Ectodermal cell (in vitro differentiated cells): ENCODE results near the gene COX10. TPM values are rescaled to one million over a fixed set of nuclear protein-coding genes. Genes with fewer than 3 reads are reported as not detected.
A peak's percentile ranks its signal among the peaks of the same experiment; 100 is the strongest.
"Not testable (repeated sequence)": the region's sequence is repeated elsewhere in the genome, so short reads cannot be mapped to it uniquely, and the experiment has no call there.

Experiments used
- H3K27ac ChIP-seq: 2 replicates; pipeline ENCODE4 v1.7.0; 2013; ENCODE audit warnings: mild to moderate bottlenecking, low read depth, low read length; ENCODE audit not compliant: insufficient read depth, poor library complexity, severe bottlenecking
- H3K27me3 ChIP-seq: 2 replicates; pipeline ENCODE4 v1.7.0; 2013; ENCODE audit warnings: mild to moderate bottlenecking, low read length; ENCODE audit not compliant: insufficient read depth, control insufficient read depth, poor library complexity, severe bottlenecking
- H3K36me3 ChIP-seq: one replicate; pipeline ENCODE4 v1.7.0; 2013; ENCODE audit warnings: low read length; ENCODE audit not compliant: control insufficient read depth, insufficient read depth
- H3K4me1 ChIP-seq: one replicate; pipeline ENCODE4 v1.7.0; 2013; ENCODE audit warnings: low read length; ENCODE audit not compliant: control insufficient read depth, insufficient read depth
- H3K4me3 ChIP-seq: 2 replicates; pipeline ENCODE4 v1.7.0; 2013; ENCODE audit warnings: low read depth, low read length, control low read depth; ENCODE audit not compliant: insufficient read depth
- H3K9me3 ChIP-seq: 2 replicates; pipeline ENCODE4 v1.7.0; 2013; ENCODE audit warnings: mild to moderate bottlenecking, low read length, moderate library complexity; ENCODE audit not compliant: control insufficient read depth
- WGBS, 2 experiments: methylation state at CpG; one replicate each; pipeline ENCODE4 v1.1.7; 2013; ENCODE audit warnings: missing lambda C conversion rate in 2 of 2; 5-methylcytosine and 5-hydroxymethylcytosine counted together
- polyA plus RNA-seq, 4 experiments: library from polyadenylated mRNA; stranded (reverse); fragments of 50-300 nt; gene quantifications; one replicate each; pipeline ENCODE4 v1.2.3, GENCODE V29; 2013

COX10 gene
- polyA plus RNA-seq (2013, experiment 1 of 4) = 20.7 TPM
- 17.8 TPM for polyA plus RNA-seq (2013, experiment 2 of 4)
- 17.5 TPM for polyA plus RNA-seq (2013, experiment 3 of 4)
- polyA plus RNA-seq (2013, experiment 4 of 4) = 17.9 TPM

- H3K4me3 ChIP-seq = peak within 1 kb of the TSS; percentile 100
- H3K4me1 ChIP-seq = peaks cover 6% of the 10 kb centered on the region
- whole genome bisulfite sequencing, 2 experiments = 0% methylated on average over 48 of the region's 48 CpGs
- H3K36me3 ChIP-seq = peaks cover 4% of the 10 kb centered on the region
- H3K9me3 ChIP-seq = no peaks in the 10 kb centered on the region
- no peaks in the 10 kb centered on the region for H3K27me3 ChIP-seq
- peak within 1 kb of the TSS; percentile 74 for H3K27ac ChIP-seq
These were observed at the start of gene COX10 for GRCh38 chr17:14069251-14070021. Gene COX10 (plus strand): TSS chr17:14069504. CDS start chr17:14069606, 102 bp downstream.

GRCh38 chr17:14021651-14022294 is 47.5 kb upstream of the COX10 start:
- H3K27me3 ChIP-seq, H3K9me3 ChIP-seq, H3K4me1 ChIP-seq, H3K4me3 ChIP-seq, H3K36me3 ChIP-seq, H3K27ac ChIP-seq: not testable (repeated sequence)
- WGBS, 2 experiments = 100% methylated on average over 2 of the region's 9 CpGs; no CpG with 5 or more reads in 1 of the 2 experiments

- H3K36me3 ChIP-seq = peaks cover 12% of the 10 kb centered on the region
These were observed 39.5 kb upstream of the COX10 start for GRCh38 chr17:14029755-14030154.

GRCh38 chr17:14032234-14032633 is 37.1 kb upstream of the COX10 start:
- H3K4me3 ChIP-seq = no peak overlapping the region
- no peaks in the 10 kb centered on the region for H3K9me3 ChIP-seq
- no CpG with 5 or more reads among the region's 3 CpGs for WGBS, 2 experiments
- H3K27me3 ChIP-seq = no peaks in the 10 kb centered on the region
- H3K4me1 ChIP-seq = no peaks in the 10 kb centered on the region
- peaks cover 12% of the 10 kb centered on the region for H3K36me3 ChIP-seq
- H3K27ac ChIP-seq = no peak overlapping the region

More at GRCh38 chr17:14029755-14030154, 39.5 kb upstream of the COX10 start:
- not testable (repeated sequence) for H3K4me1 ChIP-seq, H3K4me3 ChIP-seq, H3K27ac ChIP-seq, H3K27me3 ChIP-seq, H3K9me3 ChIP-seq
- 95% methylated on average over 2 of the region's 5 CpGs; no CpG with 5 or more reads in 1 of the 2 experiments for WGBS, 2 experiments

GRCh38 chr17:14033166-14033565 is 36.1 kb upstream of the COX10 start:
- Histone ChIP-seq H3K36me3 (peaks cover 12% of the 10 kb centered on the region), H3K27me3 (no peaks in the 10 kb centered on the region), H3K27ac (no peak overlapping the region), H3K4me3 (no peak overlapping the region), H3K4me1 (no peaks in the 10 kb centered on the region), H3K9me3 (no peaks in the 10 kb centered on the region)
- 94% methylated on average over 4 of the region's 4 CpGs for WGBS, 2 experiments

GRCh38 chr17:14037453-14037852 is 31.9 kb upstream of the COX10 start:
- no peaks in the 10 kb centered on the region for H3K4me1 ChIP-seq
- WGBS, 2 experiments = 100% methylated on average over 1 of the region's 1 CpG
- H3K27ac ChIP-seq = no peak overlapping the region
- no peak overlapping the region for H3K4me3 ChIP-seq
- no peaks in the 10 kb centered on the region for H3K9me3 ChIP-seq
- peaks cover 9% of the 10 kb centered on the region for H3K36me3 ChIP-seq
- H3K27me3 ChIP-seq = no peaks in the 10 kb centered on the region

GRCh38 chr17:14038206-14038605 is 31.1 kb upstream of the COX10 start:
- peaks cover 7% of the 10 kb centered on the region for H3K36me3 ChIP-seq
- 91% methylated on average over 1 of the region's 1 CpG for WGBS, 2 experiments
- H3K27me3 ChIP-seq = no peaks in the 10 kb centered on the region
- H3K27ac ChIP-seq = no peak overlapping the region
- H3K4me3 ChIP-seq = no peak overlapping the region
- no peaks in the 10 kb centered on the region for H3K9me3 ChIP-seq
- no peaks in the 10 kb centered on the region for H3K4me1 ChIP-seq

- H3K4me1 ChIP-seq = no peaks in the 10 kb centered on the region
- no peak overlapping the region for H3K4me3 ChIP-seq
- H3K36me3 ChIP-seq = no peaks in the 10 kb centered on the region
- 89 to 96% methylated on average over 3 to 4 of the region's 4 CpGs for WGBS, 2 experiments
- H3K9me3 ChIP-seq = no peaks in the 10 kb centered on the region
- no peaks in the 10 kb centered on the region for H3K27me3 ChIP-seq
- H3K27ac ChIP-seq = no peak overlapping the region
These were observed 26.9 kb upstream of the COX10 start for GRCh38 chr17:14042411-14042810.

- 100% methylated on average over 1 of the region's 1 CpG for WGBS, 2 experiments
- Histone ChIP-seq H3K27ac (no peak overlapping the region), H3K4me3 (no peak overlapping the region), H3K36me3 (no peaks in the 10 kb centered on the region), H3K4me1 (no peaks in the 10 kb centered on the region), H3K27me3 (no peaks in the 10 kb centered on the region), H3K9me3 (no peaks in the 10 kb centered on the region)
These were observed 24.6 kb upstream of the COX10 start for GRCh38 chr17:14044702-14045101.

- Histone ChIP-seq H3K27me3 (no peaks in the 10 kb centered on the region), H3K4me3 (no peak overlapping the region), H3K27ac (no peak overlapping the region), H3K9me3 (no peaks in the 10 kb centered on the region), H3K36me3 (no peaks in the 10 kb centered on the region), H3K4me1 (no peaks in the 10 kb centered on the region)
- WGBS, 2 experiments = 89% methylated on average over 6 of the region's 6 CpGs
These were observed 22.3 kb upstream of the COX10 start for GRCh38 chr17:14046978-14047377.
